Islet precursor cell (in vitro differentiated cells): ENCODE measurements around the gene GOLGA8R.
"Not testable (repeated sequence)": the region's sequence is repeated elsewhere in the genome, so short reads cannot be mapped to it uniquely, and the experiment has no call there.

Experiments
- DNase-seq: peaks from one replicate; pipeline ENCODE4 v3.0.0-alpha.2; 2018

The GOLGA8R gene, protein sequence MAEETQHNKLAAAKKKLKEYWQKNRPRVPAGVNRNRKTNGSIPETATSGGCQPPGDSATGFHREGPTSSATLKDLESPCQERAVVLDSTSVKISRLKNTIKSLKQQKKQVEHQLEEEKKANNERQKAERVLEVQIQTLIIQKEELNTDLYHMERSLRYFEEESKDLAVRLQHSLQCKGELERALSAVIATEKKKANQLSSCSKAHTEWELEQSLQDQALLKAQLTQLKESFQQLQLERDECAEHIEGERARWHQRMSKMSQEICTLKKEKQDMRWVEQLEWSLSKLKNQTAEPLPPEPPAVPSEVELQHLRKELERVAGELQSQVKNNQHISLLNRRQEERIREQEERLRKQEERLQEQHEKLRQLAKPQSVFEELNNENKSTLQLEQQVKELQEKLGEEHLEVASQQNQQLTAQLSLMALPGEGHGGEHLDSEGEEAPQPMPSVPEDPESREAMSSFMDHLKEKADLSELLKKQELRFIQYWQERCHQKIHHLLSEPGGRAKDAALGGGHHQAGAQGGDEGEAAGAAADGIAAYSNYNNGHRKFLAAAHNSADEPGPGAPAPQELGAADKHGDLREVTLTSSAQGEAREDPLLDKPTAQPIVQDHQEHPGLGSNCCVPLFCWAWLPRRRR

DNA sequence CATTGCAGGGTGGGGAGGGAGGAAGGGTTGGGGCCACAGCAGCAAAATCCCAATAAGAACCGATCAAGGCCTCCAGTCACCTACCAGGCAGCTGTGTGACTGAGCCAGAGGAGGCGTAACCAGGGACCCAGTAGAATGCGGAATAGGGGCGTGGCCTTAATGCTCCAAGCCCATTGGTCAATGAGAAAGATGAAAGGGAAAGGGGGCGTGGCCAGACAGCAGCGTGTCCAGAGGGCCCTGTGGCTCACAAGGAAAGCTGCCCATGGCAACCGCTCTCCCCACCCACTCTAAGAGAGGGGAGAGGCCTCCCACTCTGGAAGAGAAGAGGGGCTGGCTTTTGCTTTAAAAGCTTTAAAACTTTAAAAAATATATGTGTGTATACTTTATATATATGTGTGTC, at the start of gene GOLGA8R:
TSS of gene GOLGA8R (minus strand) at position 101 of the 400 bp plus-strand sequence. CDS start at position 3, 98 bp downstream.
- DNase-seq = not testable (repeated sequence)

GRCh38 chr15:30463849-30464248, 49.8 kb upstream of the GOLGA8R start:
- not testable (repeated sequence) for DNase-seq

- not testable (repeated sequence) for DNase-seq
These were observed 48.1 kb upstream of the GOLGA8R start for GRCh38 chr15:30462176-30462575.

- DNase-seq = not testable (repeated sequence)
These were observed 38.6 kb upstream of the GOLGA8R start for GRCh38 chr15:30452702-30453101.

GRCh38 chr15:30438348-30438747, 24.3 kb upstream of the GOLGA8R start:
- DNase-seq = not testable (repeated sequence)

GRCh38 chr15:30435878-30436277, 21.8 kb upstream of the GOLGA8R start:
- DNase-seq = not testable (repeated sequence)

DNA sequence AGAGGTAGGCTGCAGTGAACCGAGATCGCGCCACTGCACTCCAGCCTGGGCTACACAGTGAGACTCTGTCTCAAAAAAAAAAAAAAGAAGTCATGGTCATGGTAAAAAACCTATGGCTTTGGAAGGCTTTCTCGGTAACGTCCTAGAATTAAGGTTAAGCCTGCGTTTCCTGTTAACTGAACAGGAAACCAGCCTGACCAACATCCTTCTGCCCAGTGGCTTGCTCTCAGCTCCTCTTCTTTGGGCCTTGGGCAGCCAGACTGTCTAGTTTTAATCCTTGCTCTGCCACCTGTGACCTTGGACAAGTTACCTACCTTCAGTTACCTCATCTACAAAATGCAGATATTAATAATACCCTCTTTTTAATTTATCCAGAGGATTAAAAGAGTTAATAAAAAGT, 6.7 kb upstream of the GOLGA8R start:
- DNase-seq = not testable (repeated sequence)

- not testable (repeated sequence) for DNase-seq
These were observed 6.4 kb downstream of the GOLGA8R start for GRCh38 chr15:30407636-30408035.

DNA sequence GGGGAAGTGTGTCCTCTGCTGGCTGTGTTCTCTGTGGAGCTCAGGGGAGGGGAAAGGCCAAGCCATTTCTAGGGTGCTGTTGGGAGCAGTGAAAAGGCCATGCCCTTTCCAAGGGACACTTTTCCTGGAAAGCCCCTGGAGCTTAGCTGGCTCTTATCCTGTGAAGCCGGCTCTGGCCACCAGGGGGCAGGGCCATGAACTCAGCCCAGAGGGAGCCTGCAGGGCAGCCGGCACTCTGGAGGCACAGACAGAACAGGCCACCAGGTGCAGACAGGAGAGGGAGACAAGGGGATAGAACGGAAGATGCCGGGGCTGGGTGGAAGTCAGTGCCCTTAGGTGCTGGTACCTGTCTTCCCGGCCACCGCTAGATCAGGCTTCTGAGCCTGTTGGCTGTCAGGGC, 15.1 kb downstream of the GOLGA8R start:
- DNase-seq = not testable (repeated sequence)

DNA sequence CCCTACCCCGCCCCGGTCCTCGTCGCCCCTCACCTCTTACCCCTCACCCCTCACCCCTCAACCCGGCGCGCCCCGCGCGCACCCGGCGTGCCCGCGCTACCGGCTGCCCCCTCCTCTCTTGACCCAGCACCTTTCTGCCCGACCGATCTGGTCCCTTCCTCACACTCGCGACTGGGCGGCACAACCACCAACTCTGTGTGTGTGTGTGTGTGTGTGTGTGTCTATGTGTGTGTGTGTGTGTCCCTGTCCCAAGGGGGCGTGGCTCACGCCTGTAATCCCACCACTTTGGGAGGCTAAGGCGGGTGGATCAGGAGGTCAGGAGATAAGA, 20.4 kb downstream of the GOLGA8R start:
- not testable (repeated sequence) for DNase-seq

DNA sequence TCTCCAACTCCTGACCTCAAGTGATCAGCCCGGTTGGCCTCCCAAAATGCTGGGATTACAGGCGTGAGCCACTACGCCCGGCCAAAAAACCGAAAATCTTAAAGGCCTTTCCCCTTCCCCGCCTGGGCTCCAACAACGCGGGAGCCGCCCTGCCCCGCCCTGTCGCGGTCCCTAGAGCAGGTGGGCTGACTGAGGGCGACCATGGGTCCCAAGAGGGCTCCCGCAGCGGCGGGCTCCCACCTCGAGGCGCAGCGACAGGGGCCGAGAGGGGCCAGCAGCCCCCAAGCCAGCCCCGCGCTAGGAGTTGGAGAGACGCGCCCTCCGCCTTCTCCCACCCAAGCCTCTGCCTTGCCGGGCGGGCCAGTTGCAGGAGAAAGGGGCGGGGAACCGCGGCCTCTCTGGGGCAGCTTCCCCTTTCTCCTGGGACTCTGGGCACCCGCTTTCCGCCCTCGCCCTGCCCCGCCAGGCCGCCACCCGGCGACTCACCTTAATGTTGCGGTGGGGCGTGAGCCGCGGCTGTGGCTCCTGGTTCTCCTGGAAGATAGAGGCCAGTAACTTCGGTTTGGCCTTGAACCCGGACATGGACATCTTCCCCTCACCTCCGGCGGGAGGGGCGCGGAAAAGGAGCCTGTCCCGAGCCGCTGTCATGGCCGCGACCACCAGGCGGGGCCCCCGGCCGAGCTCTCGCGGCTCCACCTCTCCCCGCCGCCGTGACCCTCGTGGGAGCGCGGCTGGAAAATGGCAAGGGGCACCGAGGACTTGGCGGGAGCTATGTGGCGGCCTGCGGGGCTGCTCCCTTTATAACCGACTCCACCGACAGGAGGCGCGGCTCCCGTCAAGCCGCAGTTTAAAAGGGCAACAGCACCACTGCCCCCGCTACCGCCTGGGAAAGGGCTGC, 21.0 kb downstream of the GOLGA8R start, which contains the start of gene CHRFAM7A:
TSS of gene CHRFAM7A (minus strand) at position 775 of the 898 bp plus-strand sequence. CDS start 10,189 bp downstream, outside the sequence.
- DNase-seq = not testable (repeated sequence)

- DNase-seq = not testable (repeated sequence)
These were observed 27.7 kb downstream of the GOLGA8R start for GRCh38 chr15:30386318-30386887.

GRCh38 chr15:30377082-30377413, 37.0 kb downstream of the GOLGA8R start:
- not testable (repeated sequence) for DNase-seq

GRCh38 chr15:30376375-30377081, 37.5 kb downstream of the GOLGA8R start:
- DNase-seq = not testable (repeated sequence)

DNA sequence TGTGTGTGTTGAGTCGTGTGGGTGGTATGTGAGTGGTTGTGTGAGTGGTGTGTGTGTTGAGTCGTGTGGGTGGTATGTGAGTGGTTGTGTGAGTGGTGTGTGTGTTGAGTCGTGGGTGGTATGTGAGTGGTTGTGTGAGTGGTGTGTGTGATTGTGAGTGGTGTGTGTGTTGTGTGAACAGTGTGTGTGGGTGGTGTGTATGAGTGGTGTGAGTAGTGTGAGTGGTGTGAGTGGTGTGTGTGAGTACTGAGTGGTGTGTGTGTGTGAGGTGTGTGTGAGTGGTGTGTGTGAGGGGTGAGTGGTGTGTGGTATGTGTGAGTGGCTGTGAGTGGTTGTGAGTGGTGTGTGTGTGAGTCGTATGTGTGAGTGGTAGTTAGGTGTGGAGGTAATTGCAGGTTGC, 38.2 kb downstream of the GOLGA8R start:
- DNase-seq = peak; percentile 50

- DNase-seq = not testable (repeated sequence)
These were observed 39.2 kb downstream of the GOLGA8R start for GRCh38 chr15:30374862-30375261.

GRCh38 chr15:30368271-30368670, 45.8 kb downstream of the GOLGA8R start:
- not testable (repeated sequence) for DNase-seq

DNA sequence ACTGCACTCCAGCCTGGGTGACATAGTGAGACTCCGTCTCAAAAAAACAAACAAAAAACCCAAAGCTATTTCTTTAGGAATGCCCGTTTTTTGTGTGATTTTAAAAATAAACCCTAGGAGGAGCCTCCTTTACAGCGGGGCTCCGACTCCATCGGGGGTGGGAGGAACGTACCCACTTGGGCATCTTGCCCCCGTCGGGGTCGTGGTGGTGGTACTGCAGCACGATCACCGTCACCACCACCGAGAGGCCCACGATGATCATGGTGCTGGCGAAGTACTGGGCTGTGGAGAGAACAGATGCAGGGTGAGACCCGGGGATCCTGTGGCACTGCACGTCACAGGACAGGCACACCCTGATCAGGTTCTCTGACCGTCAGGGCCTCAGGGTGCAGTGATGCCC, 46.8 kb downstream of the GOLGA8R start:
- DNase-seq = peak; percentile 35

DNA sequence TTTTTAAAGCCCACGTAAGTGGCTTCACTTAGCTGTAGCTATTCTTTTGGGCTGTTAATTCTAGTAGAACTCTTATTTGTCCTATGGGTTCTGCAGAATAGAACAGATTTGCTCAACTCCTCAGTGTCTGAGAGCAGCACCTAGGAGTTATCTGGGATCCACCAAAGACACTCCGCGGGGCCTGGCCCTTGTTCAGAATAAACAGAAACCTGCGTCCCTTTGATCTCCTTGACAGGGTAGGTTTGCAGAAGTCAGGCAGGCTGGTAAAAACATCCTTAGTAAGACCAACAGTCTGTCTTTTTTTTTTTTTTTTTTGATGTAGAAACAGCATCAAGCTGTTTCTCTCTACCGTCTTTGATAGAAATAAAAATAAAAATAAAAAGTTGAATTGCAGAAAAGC, 52.7 kb downstream of the GOLGA8R start:
- not testable (repeated sequence) for DNase-seq

- not testable (repeated sequence) for DNase-seq
These were observed 53.1 kb downstream of the GOLGA8R start for GRCh38 chr15:30360990-30361389.

GRCh38 chr15:30355043-30355442, 59.0 kb downstream of the GOLGA8R start:
- not testable (repeated sequence) for DNase-seq
